IMR-90 (cell line): Measurements from ENCODE around the gene ASAH2. TPM values are rescaled to one million over a fixed set of nuclear protein-coding genes. Genes with fewer than 3 reads are reported as not detected.

Experiments used
- ATAC-seq: fragments of 200-7000 bp; cut with Tn5 transposase; 2 replicates; pipeline ENCODE4 v1.9.1; 2020; ENCODE audit warnings: low read depth, mild to moderate bottlenecking, moderate library complexity
- BruUV-seq: library from RNA; stranded (reverse); fragments of 400-500 nt; replicated peaks from 2 replicates; lab custom pipeline; 2021; lab: Mats Ljungman, UMichigan
- CTCF ChIA-PET: fragments of 300-600 bp; formaldehyde crosslinking; extraction: SDS; loops from one replicate; lab custom pipeline; 2021; ENCODE audit warnings: antibody characterized with exemption; lab: Yijun Ruan, JAX
- POLR2A ChIA-PET: fragments of 300-600 bp; sonication (Branson Sonifier 250); formaldehyde crosslinking; loops from one replicate; lab custom pipeline; 2022; ENCODE audit warnings: antibody characterized with exemption; ENCODE audit not compliant: unreplicated experiment; lab: Charles Lee
- DNase-seq: peaks from one replicate; pipeline ENCODE4 v3.0.0; 2013
- H2AFZ ChIP-seq: replicated peaks from 2 replicates; pipeline ENCODE3; 2013; ENCODE audit warnings: low read length, mild to moderate bottlenecking; ENCODE audit not compliant: poor library complexity
- H2AK5ac ChIP-seq: 2 replicates; pipeline ENCODE4 v1.6.1; 2013; ENCODE audit warnings: low read depth, low read length, inconsistent platforms
- H2AK9ac ChIP-seq: replicated peaks from 2 replicates; pipeline ENCODE3; 2013; ENCODE audit warnings: mild to moderate bottlenecking, low read depth, low read length, moderate library complexity; ENCODE audit not compliant: poor library complexity
- H2BK120ac ChIP-seq: 2 replicates; pipeline ENCODE4 v1.6.1; 2013; ENCODE audit warnings: low read depth, low read length, inconsistent platforms
- H2BK15ac ChIP-seq: 3 replicates; pipeline ENCODE4 v1.6.1; 2013; ENCODE audit warnings: low read depth, low read length, inconsistent platforms
- H2BK20ac ChIP-seq: 2 replicates; pipeline ENCODE4 v1.6.1; 2013; ENCODE audit warnings: low read depth, mild to moderate bottlenecking, inconsistent platforms, low read length, moderate library complexity
- H2BK5ac ChIP-seq: 2 replicates; pipeline ENCODE4 v1.6.1; 2013; ENCODE audit warnings: mild to moderate bottlenecking, low read depth, low read length, inconsistent platforms; ENCODE audit not compliant: poor library complexity, severe bottlenecking
- H3K14ac ChIP-seq: replicated peaks from 2 replicates; pipeline ENCODE4 v1.6.1; 2013; ENCODE audit warnings: low read depth, low read length, inconsistent platforms
- H3K18ac ChIP-seq: 2 replicates; pipeline ENCODE4 v1.6.1; 2013; ENCODE audit warnings: low read depth, low read length, control low read depth
- H3K23ac ChIP-seq: 2 replicates; pipeline ENCODE4 v1.6.1; 2013; ENCODE audit warnings: low read depth, low read length, inconsistent platforms
- H3K27ac ChIP-seq: 2 replicates; pipeline ENCODE4 v1.5.1; 2013; ENCODE audit warnings: mild to moderate bottlenecking, control low read depth, low read length; ENCODE audit not compliant: insufficient read depth
- H3K27me3 ChIP-seq: 2 replicates; pipeline ENCODE4 v1.6.1; 2013; ENCODE audit warnings: low read length; ENCODE audit not compliant: control insufficient read depth, insufficient read depth
- H3K36me3 ChIP-seq: 2 replicates; pipeline ENCODE4 v1.6.1; 2013; ENCODE audit warnings: low read length, mixed read lengths; ENCODE audit not compliant: control insufficient read depth, insufficient read depth
- H3K4ac ChIP-seq: 2 replicates; pipeline ENCODE4 v1.6.1; 2013; ENCODE audit warnings: low read depth, low read length, inconsistent platforms
- H3K4me1 ChIP-seq: 2 replicates; pipeline ENCODE4 v1.6.1; 2013; ENCODE audit warnings: low read length, mixed read lengths; ENCODE audit not compliant: control insufficient read depth, insufficient read depth
- H3K4me2 ChIP-seq: 2 replicates; pipeline ENCODE4 v1.6.1; 2013; ENCODE audit warnings: low read depth, mild to moderate bottlenecking, control low read depth, low read length, moderate library complexity
- H3K4me3 ChIP-seq: 2 replicates; pipeline ENCODE4 v1.5.1; 2013; ENCODE audit warnings: low read depth, mild to moderate bottlenecking, control low read depth, low read length, moderate library complexity; ENCODE audit not compliant: insufficient read depth
- H3K56ac ChIP-seq: 2 replicates; pipeline ENCODE4 v1.6.1; 2013; ENCODE audit warnings: low read length, inconsistent platforms; ENCODE audit not compliant: insufficient read depth; ENCODE audit errors: extremely low read depth
- H3K79me1 ChIP-seq, 2 experiments: 2 replicates each; pipeline ENCODE4 v1.6.1; 2013; ENCODE audit warnings: low read length in 2 of 2, inconsistent platforms in 1 of 2, low read depth in 1 of 2
- H3K9ac ChIP-seq: 2 replicates; pipeline ENCODE4 v1.6.1; 2013; ENCODE audit warnings: low read depth, low read length, control low read depth
- H3K9me1 ChIP-seq: 2 replicates; pipeline ENCODE4 v1.6.1; 2013; ENCODE audit warnings: low read length, inconsistent platforms; ENCODE audit not compliant: insufficient read depth
- H3K9me3 ChIP-seq: 2 replicates; pipeline ENCODE4 v1.6.1; 2013; ENCODE audit warnings: low read length; ENCODE audit not compliant: control insufficient read depth, insufficient read depth
- H4K20me1 ChIP-seq: 2 replicates; pipeline ENCODE4 v1.6.1; 2013; ENCODE audit warnings: low read length, inconsistent platforms; ENCODE audit not compliant: insufficient read depth
- H4K5ac ChIP-seq: 2 replicates; pipeline ENCODE4 v1.6.1; 2013; ENCODE audit warnings: mild to moderate bottlenecking, low read depth, low read length, control low read depth
- H4K8ac ChIP-seq, 2 experiments: 2 replicates each; pipeline ENCODE4 v1.6.1; 2013; ENCODE audit warnings: low read depth in 2 of 2, low read length in 2 of 2, control low read depth in 1 of 2, inconsistent platforms in 1 of 2
- H4K91ac ChIP-seq: 2 replicates; pipeline ENCODE4 v1.6.1; 2013; ENCODE audit warnings: low read depth, low read length, inconsistent platforms; ENCODE audit not compliant: insufficient read depth
- BHLHE40 ChIP-seq: fragments of 150-350 bp; IDR thresholded peaks from 2 replicates; pipeline ENCODE4 v1.6.1; 2016; ENCODE audit warnings: mild to moderate bottlenecking, low read depth, low read length
- CEBPB ChIP-seq: IDR thresholded peaks from 2 replicates; pipeline ENCODE4 v1.6.1; 2012; ENCODE audit warnings: low read depth, low read length, improper control_type of control experiment
- CHD1 ChIP-seq: IDR thresholded peaks from 2 replicates; pipeline ENCODE4 v1.6.1; 2012; ENCODE audit warnings: low read depth, low read length, improper control_type of control experiment
- FOS ChIP-seq: fragments of 150-350 bp; IDR thresholded peaks from 2 replicates; pipeline ENCODE4 v1.6.1; 2016; ENCODE audit warnings: low read depth, low read length
- MAFK ChIP-seq: IDR thresholded peaks from 2 replicates; pipeline ENCODE4 v1.6.1; 2012; ENCODE audit warnings: low read depth, low read length, improper control_type of control experiment
- MAZ ChIP-seq: IDR thresholded peaks from 2 replicates; pipeline ENCODE4 v1.6.1; 2012; ENCODE audit warnings: low read depth, mild to moderate bottlenecking, low read length, improper control_type of control experiment, moderate library complexity, borderline replicate concordance
- MXI1 ChIP-seq: IDR thresholded peaks from 2 replicates; pipeline ENCODE4 v1.6.1; 2012; ENCODE audit warnings: low read depth, mild to moderate bottlenecking, low read length, moderate library complexity, borderline replicate concordance
- NFE2L2 ChIP-seq: fragments of 150-350 bp; IDR thresholded peaks from 2 replicates; pipeline ENCODE4 v1.6.1; 2016; ENCODE audit warnings: low read depth, mild to moderate bottlenecking, low read length
- POLR2A ChIP-seq: IDR thresholded peaks from 2 replicates; pipeline ENCODE4 v1.6.1; 2012; ENCODE audit warnings: mild to moderate bottlenecking, low read depth, low read length
- RAD21 ChIP-seq: IDR thresholded peaks from 2 replicates; pipeline ENCODE4 v1.6.1; 2012; ENCODE audit warnings: low read length, improper control_type of control experiment
- RCOR1 ChIP-seq: IDR thresholded peaks from 2 replicates; pipeline ENCODE4 v1.6.1; 2012; ENCODE audit warnings: mild to moderate bottlenecking, low read length, improper control_type of control experiment; ENCODE audit not compliant: insufficient replicate concordance
- RFX5 ChIP-seq: IDR thresholded peaks from 2 replicates; pipeline ENCODE4 v1.8.0; 2012; ENCODE audit warnings: low read depth, mild to moderate bottlenecking, low read length, moderate library complexity
- SMC3 ChIP-seq: fragments of 150-350 bp; IDR thresholded peaks from 2 replicates; pipeline ENCODE4 v1.6.1; 2016; ENCODE audit warnings: low read depth, mild to moderate bottlenecking, antibody characterized with exemption, low read length, moderate library complexity
- USF2 ChIP-seq: fragments of 150-350 bp; IDR thresholded peaks from 2 replicates; pipeline ENCODE4 v1.6.1; 2017; ENCODE audit warnings: mild to moderate bottlenecking, antibody characterized with exemption, low read length, low read depth
- WGBS, 2 experiments: methylation state at CpG; one replicate each; pipeline versions ENCODE4 v1.1.5 to v1.1.7; 2013; ENCODE audit warnings: missing lambda C conversion rate in 2 of 2; ENCODE audit not compliant: insufficient read length in 1 of 2; ENCODE audit errors: extremely low coverage in 2 of 2; 5-methylcytosine and 5-hydroxymethylcytosine counted together
- dilution Hi-C: fragments of 300-500 bp; cut with HindIII; formaldehyde crosslinking; loops from one replicate; pipeline ENCODE4 v1.14.3; 2018; ENCODE audit warnings: low sequenced_read_pairs; ENCODE audit not compliant: unreplicated experiment
- in situ Hi-C: fragments of 300-500 bp; cut with MboI; formaldehyde crosslinking; loops from 3 replicates; pipeline ENCODE4 v1.14.3; 2019; ENCODE audit warnings: low sequenced_read_pairs, inconsistent platforms, mixed read lengths
- intact Hi-C: fragments of 100-400 bp; cut with micrococcal nuclease; formaldehyde crosslinking; loops from 2 replicates; pipeline ENCODE4 v1.10.0; 2022
- polyA plus RNA-seq, 3 experiments: library from polyadenylated mRNA; depleted of rRNA; stranded (reverse); fragments of >200 nt; gene quantifications; 2 replicates each; pipeline ENCODE4 v1.2.3, GENCODE V29; 2012; ENCODE audit warnings: low replicate concordance in 1 of 3
- total RNA-seq: library from RNA; depleted of rRNA; stranded (reverse); fragments of >200 nt; gene quantifications from 2 replicates; pipeline ENCODE4 v1.2.3, GENCODE V29; 2012
- TF ChIP-seq, protein P1 (sequence below): conservative IDR thresholded peaks from 2 replicates; pipeline ENCODE4 v1.5.1; 2012; ENCODE audit warnings: mild to moderate bottlenecking, low read depth, low read length, improper control_type of control experiment
- TF ChIP-seq, protein P2 (sequence below): fragments of 150-350 bp; IDR thresholded peaks from 2 replicates; pipeline ENCODE4 v1.6.1; 2016; ENCODE audit warnings: low read depth, mild to moderate bottlenecking, low read length, moderate library complexity, borderline replicate concordance

Gene ASAH2
- total and polyA plus RNA-seq, 2 of the 4 experiments (the other 2 are of a cell fraction), result 0.18 to 0.31 TPM

GRCh38 chr10:50219200-50219599 is 32.1 kb downstream of the ASAH2 start:
- in situ Hi-C loops, result loop anchor here (10.0 kb wide), 1 partner anchor 624 kb away; no protein-coding TSS in a partner anchor

More at GRCh38 chr10:50219200-50219599, 32.1 kb downstream of the ASAH2 start:
- Histone ChIP-seq H3K9me1 (no peaks in the 10 kb centered on the region), H3K4me3 (no peak overlapping the region), H3K4me2 (no peak overlapping the region), H3K9ac (no peak overlapping the region), H2BK15ac (no peak overlapping the region), H3K18ac (no peak overlapping the region), H3K27ac (no peak overlapping the region), H3K4ac (no peak overlapping the region), H3K23ac (no peak overlapping the region), H3K27me3 (peaks cover 6% of the 10 kb centered on the region), H3K36me3 (no peaks in the 10 kb centered on the region), H4K5ac (no peak overlapping the region), H2AFZ (no peak overlapping the region), H2BK5ac (no peak overlapping the region), H3K14ac (no peak overlapping the region), H2BK120ac (no peak overlapping the region), H4K8ac (no peak overlapping the region), H3K79me1 (no peaks in the 10 kb centered on the region), H2AK9ac (no peak overlapping the region), H4K91ac (no peak overlapping the region), H2AK5ac (no peak overlapping the region), H3K4me1 (no peaks in the 10 kb centered on the region), H3K9me3 (no peaks in the 10 kb centered on the region), H4K20me1 (no peaks in the 10 kb centered on the region), H2BK20ac (no peak overlapping the region), H3K56ac (no peak overlapping the region)
- dilution Hi-C loops (no loop called here), intact Hi-C loops (no loop called here)
- ATAC-seq, result no peak
- CTCF ChIA-PET, result no interaction called here
- TF ChIP-seq, protein P1, sequence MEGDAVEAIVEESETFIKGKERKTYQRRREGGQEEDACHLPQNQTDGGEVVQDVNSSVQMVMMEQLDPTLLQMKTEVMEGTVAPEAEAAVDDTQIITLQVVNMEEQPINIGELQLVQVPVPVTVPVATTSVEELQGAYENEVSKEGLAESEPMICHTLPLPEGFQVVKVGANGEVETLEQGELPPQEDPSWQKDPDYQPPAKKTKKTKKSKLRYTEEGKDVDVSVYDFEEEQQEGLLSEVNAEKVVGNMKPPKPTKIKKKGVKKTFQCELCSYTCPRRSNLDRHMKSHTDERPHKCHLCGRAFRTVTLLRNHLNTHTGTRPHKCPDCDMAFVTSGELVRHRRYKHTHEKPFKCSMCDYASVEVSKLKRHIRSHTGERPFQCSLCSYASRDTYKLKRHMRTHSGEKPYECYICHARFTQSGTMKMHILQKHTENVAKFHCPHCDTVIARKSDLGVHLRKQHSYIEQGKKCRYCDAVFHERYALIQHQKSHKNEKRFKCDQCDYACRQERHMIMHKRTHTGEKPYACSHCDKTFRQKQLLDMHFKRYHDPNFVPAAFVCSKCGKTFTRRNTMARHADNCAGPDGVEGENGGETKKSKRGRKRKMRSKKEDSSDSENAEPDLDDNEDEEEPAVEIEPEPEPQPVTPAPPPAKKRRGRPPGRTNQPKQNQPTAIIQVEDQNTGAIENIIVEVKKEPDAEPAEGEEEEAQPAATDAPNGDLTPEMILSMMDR, result no peak
- no peak for TF ChIP-seq CEBPB
- no peak for TF ChIP-seq MAZ
- TF ChIP-seq USF2, result no peak
- TF ChIP-seq BHLHE40, result no peak
- TF ChIP-seq POLR2A, result no peak
- TF ChIP-seq, protein P2, sequence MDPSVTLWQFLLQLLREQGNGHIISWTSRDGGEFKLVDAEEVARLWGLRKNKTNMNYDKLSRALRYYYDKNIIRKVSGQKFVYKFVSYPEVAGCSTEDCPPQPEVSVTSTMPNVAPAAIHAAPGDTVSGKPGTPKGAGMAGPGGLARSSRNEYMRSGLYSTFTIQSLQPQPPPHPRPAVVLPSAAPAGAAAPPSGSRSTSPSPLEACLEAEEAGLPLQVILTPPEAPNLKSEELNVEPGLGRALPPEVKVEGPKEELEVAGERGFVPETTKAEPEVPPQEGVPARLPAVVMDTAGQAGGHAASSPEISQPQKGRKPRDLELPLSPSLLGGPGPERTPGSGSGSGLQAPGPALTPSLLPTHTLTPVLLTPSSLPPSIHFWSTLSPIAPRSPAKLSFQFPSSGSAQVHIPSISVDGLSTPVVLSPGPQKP, result no peak
- no peak for TF ChIP-seq RFX5
- no peak for TF ChIP-seq CHD1
- no peak for TF ChIP-seq FOS
- no peak for TF ChIP-seq NFE2L2
- TF ChIP-seq RCOR1, result no peak
- no peak for TF ChIP-seq SMC3
- no peak for TF ChIP-seq RAD21
- no peak for TF ChIP-seq MXI1
- TF ChIP-seq MAFK, result no peak
- POLR2A ChIA-PET, result no interaction called here
- WGBS, 2 experiments, result no CpG with 5 or more reads among the region's 2 CpGs
- BruUV-seq, result no TSS peak
- DNase-seq, result no peak
